ENCODE results near the gene FAU. TPM values are rescaled to one million over a fixed set of nuclear protein-coding genes. Genes with fewer than 3 reads are reported as not detected.
A peak's percentile ranks its signal among the peaks of the same experiment; 100 is the strongest.

FAU gene
- total and polyA plus RNA-seq, 2 of the 13 experiments (the other 11 are each of a cell fraction or from before 2014, with no cell fraction given), result 374 to 869 TPM

- TF ChIP-seq ZFP82 (CRISPR knock-in tag; IDR thresholded peaks at IDR 0.05; ENCODE audit: borderline replicate concordance) (no peak), ATF4 (CRISPR knock-in tag; IDR thresholded peaks at IDR 0.05) (peak in 1 of 2 experiments; percentile 70; a peak in 2 of 4 replicates), E2F2 (CRISPR knock-in tag; IDR thresholded peaks at IDR 0.05; ENCODE audit: borderline replicate concordance) (peak; percentile 48; the same call in 1 of the 2 replicates), ZFP36L1 (CRISPR knock-in tag; IDR thresholded peaks at IDR 0.05) (no peak; the same call in 1 of the 2 replicates), GABPA (IDR thresholded peaks at IDR 0.05; ENCODE audit: low read depth, low read length) (no peak), GABPA (CRISPR knock-in tag; IDR thresholded peaks at IDR 0.05; ENCODE audit: low read depth) (peak; percentile 87), ZNF142 (CRISPR knock-in tag; IDR thresholded peaks at IDR 0.05) (peak; percentile 71; the same call in 1 of the 2 replicates), DNMT3B (CRISPR knock-in tag; conservative IDR thresholded peaks at IDR 0.05) (peak; percentile 93), STAG1 (CRISPR knock-in tag; IDR thresholded peaks at IDR 0.05) (peak; percentile 28; the same call in 1 of the 2 replicates), ZNF33B (CRISPR knock-in tag; IDR thresholded peaks at IDR 0.05) (no peak; the same call in 1 of the 2 replicates), NKX3-1 (CRISPR knock-in tag; IDR thresholded peaks at IDR 0.05) (no peak), ZBTB20 (CRISPR knock-in tag; IDR thresholded peaks at IDR 0.05; ENCODE audit: borderline replicate concordance, low read depth) (no peak), ZFAT (CRISPR knock-in tag; conservative IDR thresholded peaks at IDR 0.05) (no peak), KMT2A (CRISPR knock-in tag; IDR thresholded peaks at IDR 0.05) (peak; percentile 90), ZFP90 (CRISPR knock-in tag; IDR thresholded peaks at IDR 0.05; ENCODE audit: borderline replicate concordance) (peak; percentile 47), NFE2 (CRISPR knock-in tag; IDR thresholded peaks at IDR 0.05) (no peak), ZNF737 (CRISPR knock-in tag; IDR thresholded peaks at IDR 0.05; ENCODE audit: borderline replicate concordance) (peak; percentile 59; the same call in 1 of the 2 replicates), FOXM1 (CRISPR knock-in tag; IDR thresholded peaks at IDR 0.05) (no peak), ZNF841 (CRISPR knock-in tag; IDR thresholded peaks at IDR 0.05; ENCODE audit: borderline replicate concordance) (no peak), ZNF564 (CRISPR knock-in tag; IDR thresholded peaks at IDR 0.05) (0 out of 2 replicates have a peak, but pooled peaks have one; percentile 41), SAP130 (CRISPR knock-in tag; IDR thresholded peaks at IDR 0.05; ENCODE audit: low read depth) (peak; percentile 98), SIX4 (CRISPR knock-in tag; IDR thresholded peaks at IDR 0.05) (peak; percentile 48; the same call in 1 of the 2 replicates), FOSL2 (CRISPR knock-in tag; IDR thresholded peaks at IDR 0.05) (peak; percentile 35; the same call in 1 of the 2 replicates)
Observed at GRCh38 chr11:65121865-65122696, at the start of gene FAU, which contains the start of gene MRPL49 (continued).

Measured in HepG2 (cell line).